ENCODE measurements around the gene SPATA31E1.
"Not testable (repeated sequence)": the region's sequence is repeated elsewhere in the genome, so short reads cannot be mapped to it uniquely, and the experiment has no call there.

Gene SPATA31E1

GRCh38 chr9:87934444-87934843 is 51.8 kb downstream of the SPATA31E1 start:
- DNase-seq (ENCODE audit: low read depth), result not testable (repeated sequence)

- DNase-seq (ENCODE audit: low read depth), result not testable (repeated sequence)
These were observed 54.7 kb downstream of the SPATA31E1 start for GRCh38 chr9:87937352-87937751.

- DNase-seq (ENCODE audit: low read depth), result not testable (repeated sequence)
These were observed 55.2 kb downstream of the SPATA31E1 start for GRCh38 chr9:87937918-87938317.

GRCh38 chr9:87938336-87938735 is 55.7 kb downstream of the SPATA31E1 start:
- not testable (repeated sequence) for DNase-seq (ENCODE audit: low read depth)
